ENCODE data around the gene PRADC1.
"Not testable (repeated sequence)": the region's sequence is repeated elsewhere in the genome, so short reads cannot be mapped to it uniquely, and the experiment has no call there.

Gene PRADC1

DNA sequence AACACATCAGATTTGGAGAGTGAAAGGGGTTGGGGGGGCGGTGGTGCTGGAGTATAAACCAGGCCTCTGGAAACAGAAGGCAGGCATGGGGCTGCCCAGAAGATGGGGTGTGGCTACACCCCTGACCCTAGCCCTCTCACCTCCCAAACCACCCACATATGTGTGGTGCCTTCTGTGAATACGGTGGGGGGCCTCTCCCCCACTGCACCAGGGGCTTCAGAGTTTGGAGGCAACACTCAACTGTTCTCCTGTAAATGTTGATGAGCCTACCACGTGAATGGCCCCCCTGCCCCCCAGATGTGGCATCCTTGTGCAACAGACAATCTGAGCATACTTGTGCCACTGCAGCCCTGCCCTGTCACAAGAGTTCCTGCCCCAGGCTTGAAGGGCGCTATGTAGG is 31.7 kb upstream of the PRADC1 start:
- H3K27me3 ChIP-seq (replicated peaks; ENCODE audit: control insufficient read depth, insufficient read depth, low read length), result peaks cover 24% of the 10 kb centered on the region
- no peaks in the 10 kb centered on the region for H3K4me1 ChIP-seq (ENCODE audit: control insufficient read depth, insufficient read depth, low read length)
- H3K9me3 ChIP-seq (ENCODE audit: control insufficient read depth, low read length), result no peaks in the 10 kb centered on the region
- no peak for DNase-seq (ENCODE audit: low read depth)
- H3K9ac ChIP-seq (ENCODE audit: low read length), result no peak overlapping the region
- H3K36me3 ChIP-seq (ENCODE audit: control insufficient read depth, insufficient read depth, low read length, severe bottlenecking), result no peaks in the 10 kb centered on the region
- no peak overlapping the region for H3K4me3 ChIP-seq (ENCODE audit: low read length)

DNA sequence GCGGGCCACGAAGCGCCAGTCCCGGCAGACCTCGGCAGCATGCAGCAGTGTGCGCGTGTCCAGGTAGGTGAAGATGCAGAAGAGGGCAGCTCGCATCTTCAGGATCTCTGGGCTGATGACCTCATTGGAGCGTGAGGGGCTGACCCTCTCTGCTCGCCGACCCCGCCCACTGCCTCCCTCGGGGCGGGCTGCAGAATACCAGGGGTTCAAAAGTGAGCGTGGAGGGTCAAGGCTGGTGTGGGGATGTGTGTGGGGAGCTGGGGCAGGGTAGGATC is 31.2 kb upstream of the PRADC1 start:
- H3K4me3 ChIP-seq (ENCODE audit: low read length), result no peak overlapping the region
- no peaks in the 10 kb centered on the region for H3K9me3 ChIP-seq (ENCODE audit: control insufficient read depth, low read length)
- H3K36me3 ChIP-seq (ENCODE audit: control insufficient read depth, insufficient read depth, low read length, severe bottlenecking), result no peaks in the 10 kb centered on the region
- DNase-seq (ENCODE audit: low read depth), result no peak
- H3K4me1 ChIP-seq (ENCODE audit: control insufficient read depth, insufficient read depth, low read length), result no peaks in the 10 kb centered on the region
- no peak overlapping the region for H3K9ac ChIP-seq (ENCODE audit: low read length)
- peaks cover 22% of the 10 kb centered on the region for H3K27me3 ChIP-seq (replicated peaks; ENCODE audit: control insufficient read depth, insufficient read depth, low read length)

DNA sequence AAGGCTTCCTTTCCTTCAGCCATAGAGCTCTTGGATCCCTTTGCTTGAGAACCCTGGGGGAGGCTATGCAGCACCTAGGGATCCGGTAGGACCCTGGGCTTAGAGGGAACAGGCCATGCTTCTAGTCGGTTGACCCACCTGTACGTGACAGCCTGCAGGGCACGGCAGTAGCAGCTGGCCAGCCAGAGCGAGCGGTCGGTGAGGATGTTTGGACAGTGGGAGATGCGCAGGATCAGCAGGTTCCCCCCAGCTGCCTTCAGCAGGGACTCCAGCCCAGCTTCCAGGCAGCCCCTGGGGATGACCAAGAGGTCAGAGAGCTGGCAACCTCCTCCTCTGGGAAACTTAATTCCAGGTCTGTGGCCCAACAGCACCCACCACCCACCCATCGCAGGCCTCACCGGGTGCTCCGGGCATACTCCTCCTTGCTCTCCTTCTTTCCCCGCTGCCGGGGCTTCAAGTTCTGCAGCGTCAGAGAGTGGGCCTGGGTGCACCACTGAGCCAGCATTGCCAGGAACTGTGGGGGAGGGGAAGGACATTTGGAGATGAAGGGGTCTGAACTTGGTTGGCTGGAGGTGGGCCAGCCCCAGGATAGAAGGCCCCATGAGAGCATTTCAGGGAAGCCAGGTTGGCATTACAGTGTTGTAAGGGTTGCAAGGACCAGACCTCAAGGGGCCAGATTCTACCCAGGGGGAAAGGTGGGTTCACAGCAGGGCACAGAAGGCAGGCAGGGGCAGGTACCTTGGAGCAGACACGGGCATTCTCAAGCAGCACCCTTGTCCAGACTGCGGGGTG is 30.7 kb upstream of the PRADC1 start:
- Histone ChIP-seq H3K4me1 (ENCODE audit: control insufficient read depth, insufficient read depth, low read length) (no peaks in the 10 kb centered on the region), H3K36me3 (ENCODE audit: control insufficient read depth, insufficient read depth, low read length, severe bottlenecking) (no peaks in the 10 kb centered on the region), H3K4me3 (ENCODE audit: low read length) (no peak overlapping the region), H3K9me3 (ENCODE audit: control insufficient read depth, low read length) (no peaks in the 10 kb centered on the region), H3K9ac (ENCODE audit: low read length) (no peak overlapping the region), H3K27me3 (replicated peaks; ENCODE audit: control insufficient read depth, insufficient read depth, low read length) (peaks cover 21% of the 10 kb centered on the region)
- DNase-seq (ENCODE audit: low read depth), result no peak

DNA sequence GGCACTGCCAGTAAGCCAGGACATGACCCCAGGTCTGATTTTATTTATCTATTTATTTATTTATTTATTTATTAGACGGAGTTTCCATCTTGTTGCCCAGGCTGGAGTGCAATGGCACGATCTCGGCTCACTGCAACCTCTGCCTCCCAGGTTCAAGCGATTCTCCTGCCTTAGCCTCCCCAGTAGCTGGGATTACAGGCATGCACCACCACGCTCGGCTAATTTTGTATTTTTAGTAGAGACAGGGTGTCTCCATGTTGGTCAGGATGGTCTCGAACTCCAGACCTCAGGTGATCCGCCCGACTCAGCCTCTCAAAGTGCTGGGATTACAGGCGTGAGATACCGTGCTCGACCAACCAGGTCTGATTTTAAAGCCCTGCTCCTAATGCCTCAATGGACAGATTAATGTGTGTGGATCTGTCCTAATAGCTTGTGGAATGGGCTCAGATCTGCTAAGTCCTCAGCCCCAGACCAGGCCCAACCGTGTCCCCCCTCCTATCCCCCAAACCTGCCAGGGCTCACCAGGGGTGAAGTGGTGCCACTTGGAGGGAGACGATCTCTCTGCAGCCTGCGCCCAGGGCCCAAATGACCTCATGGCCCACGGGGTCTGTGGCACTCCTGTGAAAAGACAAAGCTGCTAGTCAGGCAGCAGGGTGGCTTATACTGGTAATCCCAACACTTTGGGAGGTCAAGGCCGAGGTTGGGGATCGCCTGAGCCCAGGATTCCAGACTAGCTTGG is 29.8 kb upstream of the PRADC1 start:
- not testable (repeated sequence) for H3K36me3 ChIP-seq (ENCODE audit: control insufficient read depth, insufficient read depth, low read length, severe bottlenecking); H3K4me1 ChIP-seq (ENCODE audit: control insufficient read depth, insufficient read depth, low read length); H3K4me3 ChIP-seq (ENCODE audit: low read length); H3K9ac ChIP-seq (ENCODE audit: low read length); DNase-seq (ENCODE audit: low read depth); H3K9me3 ChIP-seq (ENCODE audit: control insufficient read depth, low read length)
- H3K27me3 ChIP-seq (replicated peaks; ENCODE audit: control insufficient read depth, insufficient read depth, low read length), result peaks cover 13% of the 10 kb centered on the region

DNA sequence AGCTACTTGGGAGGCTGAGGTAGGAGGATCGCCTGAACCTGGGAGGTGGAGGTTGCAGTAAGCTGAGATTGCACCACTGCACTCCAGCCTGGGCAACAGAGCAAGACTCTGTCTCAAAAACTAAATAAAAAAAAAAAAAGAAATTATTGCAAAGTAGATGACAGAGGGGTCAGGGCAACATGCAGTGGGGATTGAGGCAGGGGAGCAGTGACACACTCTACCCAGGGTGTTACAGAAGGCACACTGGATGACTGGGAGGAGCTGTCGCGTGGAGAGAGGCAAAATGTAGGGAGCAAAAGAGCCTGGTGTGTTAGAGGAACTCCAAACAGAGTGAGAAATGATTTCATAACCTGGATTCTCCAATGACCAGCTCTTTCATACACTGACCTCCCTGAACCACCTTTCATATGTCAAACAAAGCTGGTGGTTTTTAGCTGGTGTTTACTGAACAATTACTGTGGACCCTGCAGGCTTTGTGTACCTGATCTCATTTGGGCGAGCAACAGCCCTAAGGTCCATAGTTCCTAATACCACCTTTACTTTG is 29.1 kb upstream of the PRADC1 start:
- no peak overlapping the region for H3K9ac ChIP-seq (ENCODE audit: low read length)
- H3K36me3 ChIP-seq (ENCODE audit: control insufficient read depth, insufficient read depth, low read length, severe bottlenecking), result no peaks in the 10 kb centered on the region
- no peak for DNase-seq (ENCODE audit: low read depth)
- H3K9me3 ChIP-seq (ENCODE audit: control insufficient read depth, low read length), result no peaks in the 10 kb centered on the region
- H3K4me3 ChIP-seq (ENCODE audit: low read length), result no peak overlapping the region
- H3K4me1 ChIP-seq (ENCODE audit: control insufficient read depth, insufficient read depth, low read length), result no peaks in the 10 kb centered on the region
- H3K27me3 ChIP-seq (replicated peaks; ENCODE audit: control insufficient read depth, insufficient read depth, low read length), result peaks cover 6% of the 10 kb centered on the region

DNA sequence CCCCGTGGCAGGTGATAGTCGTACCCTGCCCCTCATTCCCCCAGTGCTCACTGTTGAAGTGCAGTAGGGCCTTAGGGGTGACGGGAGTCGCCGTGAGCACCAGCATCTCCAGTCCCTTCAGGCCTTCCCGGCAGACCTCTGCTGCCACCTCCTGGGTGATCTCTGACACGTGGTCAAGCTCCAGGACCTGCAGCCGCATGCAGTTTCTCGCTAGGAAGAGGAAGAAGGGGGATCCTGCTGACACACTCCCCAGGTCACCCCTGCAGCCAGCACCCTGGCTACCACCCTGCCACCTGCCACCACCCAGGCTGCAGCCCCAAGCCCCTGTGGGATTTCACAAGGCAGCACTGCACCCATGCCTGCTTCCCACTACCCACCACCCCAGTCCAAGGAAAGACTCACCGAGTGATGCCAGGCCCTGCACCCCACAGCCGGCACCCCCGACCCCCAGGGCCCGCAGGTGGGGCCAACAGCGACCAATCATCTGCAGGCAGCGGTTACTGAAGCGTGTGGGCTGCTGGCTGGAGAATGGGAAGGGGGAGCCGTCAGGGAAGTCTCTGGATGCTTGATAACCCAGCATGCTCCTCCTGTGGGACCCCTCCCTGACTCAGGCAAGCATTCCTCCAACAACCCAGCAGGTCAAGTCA is 27.4 kb upstream of the PRADC1 start:
- Histone ChIP-seq H3K4me1 (ENCODE audit: control insufficient read depth, insufficient read depth, low read length) (no peaks in the 10 kb centered on the region), H3K36me3 (ENCODE audit: control insufficient read depth, insufficient read depth, low read length, severe bottlenecking) (no peaks in the 10 kb centered on the region), H3K9me3 (ENCODE audit: control insufficient read depth, low read length) (no peaks in the 10 kb centered on the region), H3K27me3 (replicated peaks; ENCODE audit: control insufficient read depth, insufficient read depth, low read length) (no peaks in the 10 kb centered on the region), H3K4me3 (ENCODE audit: low read length) (no peak overlapping the region), H3K9ac (ENCODE audit: low read length) (no peak overlapping the region)
- DNase-seq (ENCODE audit: low read depth), result peak; percentile 48

DNA sequence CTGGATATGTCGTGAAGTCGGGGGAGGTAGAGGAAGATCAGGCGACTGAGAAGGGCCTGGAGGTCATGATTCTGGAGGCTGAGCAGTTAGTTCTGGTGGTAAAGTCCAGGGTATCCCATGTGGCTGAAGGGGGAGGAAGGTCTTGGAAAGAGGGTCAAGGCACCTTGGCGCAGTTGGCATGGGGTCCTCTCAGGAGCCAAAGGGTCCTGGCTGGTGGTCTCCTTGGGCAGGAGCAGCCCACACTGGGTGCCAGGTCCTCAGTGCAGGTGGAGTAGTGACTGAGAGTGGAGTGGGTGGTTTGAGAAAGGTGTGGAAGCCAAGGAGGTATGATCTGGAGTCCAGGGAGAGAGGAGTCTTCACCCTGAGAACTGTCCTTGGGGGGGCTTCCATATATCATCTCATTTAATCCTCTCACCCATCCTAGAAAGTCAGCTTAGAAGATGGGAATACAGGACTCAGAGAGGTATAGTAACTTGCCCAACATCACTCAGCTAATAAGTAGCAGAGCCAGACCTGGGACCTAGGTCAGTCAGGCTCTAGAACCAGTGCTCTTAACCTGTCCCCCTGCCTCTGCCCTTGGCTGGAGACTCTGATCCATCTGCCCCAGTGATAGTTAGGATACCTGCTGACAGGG is 26.8 kb upstream of the PRADC1 start:
- no peak overlapping the region for H3K4me3 ChIP-seq (ENCODE audit: low read length)

DNA sequence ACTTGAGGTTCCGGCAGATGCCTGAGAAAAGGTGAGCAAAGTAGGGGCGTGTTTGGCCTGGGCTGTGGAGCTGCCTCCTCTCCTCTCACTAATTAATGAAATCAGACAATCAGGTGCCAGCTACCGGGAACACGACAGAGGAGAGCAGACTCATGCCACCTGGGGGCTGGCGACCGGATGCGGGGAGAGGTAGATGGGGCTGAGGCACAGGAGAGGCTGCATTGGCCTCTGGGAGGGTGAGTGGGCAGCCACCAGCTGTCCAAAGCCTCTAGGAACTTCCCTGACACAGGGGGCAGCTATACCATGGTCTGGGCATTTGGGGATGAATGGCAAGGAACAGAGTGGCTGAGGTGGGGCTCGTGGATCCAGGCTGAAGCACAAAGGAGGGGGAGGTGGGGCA is 26.2 kb upstream of the PRADC1 start:
- no peaks in the 10 kb centered on the region for H3K9me3 ChIP-seq (ENCODE audit: control insufficient read depth, low read length)
- H3K27me3 ChIP-seq (replicated peaks; ENCODE audit: control insufficient read depth, insufficient read depth, low read length), result no peaks in the 10 kb centered on the region
- no peak for DNase-seq (ENCODE audit: low read depth)
- no peak overlapping the region for H3K4me3 ChIP-seq (ENCODE audit: low read length)
- peaks cover 6% of the 10 kb centered on the region for H3K36me3 ChIP-seq (ENCODE audit: control insufficient read depth, insufficient read depth, low read length, severe bottlenecking)
- no peak overlapping the region for H3K9ac ChIP-seq (ENCODE audit: low read length)
- peaks cover 3% of the 10 kb centered on the region for H3K4me1 ChIP-seq (ENCODE audit: control insufficient read depth, insufficient read depth, low read length)

More for the DNA sequence above, 26.8 kb upstream of the PRADC1 start:
- Histone ChIP-seq H3K36me3 (ENCODE audit: control insufficient read depth, insufficient read depth, low read length, severe bottlenecking) (peaks cover under 1% of the 10 kb centered on the region), H3K9ac (ENCODE audit: low read length) (no peak overlapping the region), H3K4me1 (ENCODE audit: control insufficient read depth, insufficient read depth, low read length) (peaks cover 2% of the 10 kb centered on the region), H3K9me3 (ENCODE audit: control insufficient read depth, low read length) (no peaks in the 10 kb centered on the region), H3K27me3 (replicated peaks; ENCODE audit: control insufficient read depth, insufficient read depth, low read length) (no peaks in the 10 kb centered on the region)
- DNase-seq (ENCODE audit: low read depth), result no peak

DNA sequence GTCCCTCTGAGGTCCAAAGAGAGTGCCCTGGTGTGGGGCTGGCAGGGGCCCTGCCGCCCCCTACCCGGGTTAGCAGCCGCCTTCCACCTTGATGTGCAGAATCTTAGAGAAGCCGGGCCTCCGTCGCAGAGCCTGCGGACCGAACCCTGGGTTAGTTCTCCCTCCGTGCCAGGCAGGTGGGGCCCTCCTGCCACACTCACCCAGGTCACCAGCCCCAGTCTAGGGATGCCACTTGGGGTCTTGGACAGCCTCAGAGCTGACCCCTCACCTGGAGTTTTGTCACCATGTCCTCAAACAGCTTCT is 25.8 kb upstream of the PRADC1 start:
- H3K9me3 ChIP-seq (ENCODE audit: control insufficient read depth, low read length), result no peaks in the 10 kb centered on the region
- no peak for DNase-seq (ENCODE audit: low read depth)
- no peak overlapping the region for H3K9ac ChIP-seq (ENCODE audit: low read length)
- no peaks in the 10 kb centered on the region for H3K27me3 ChIP-seq (replicated peaks; ENCODE audit: control insufficient read depth, insufficient read depth, low read length)
- H3K4me3 ChIP-seq (ENCODE audit: low read length), result no peak overlapping the region
- H3K36me3 ChIP-seq (ENCODE audit: control insufficient read depth, insufficient read depth, low read length, severe bottlenecking), result peaks cover 10% of the 10 kb centered on the region
- peaks cover 3% of the 10 kb centered on the region for H3K4me1 ChIP-seq (ENCODE audit: control insufficient read depth, insufficient read depth, low read length)

DNA sequence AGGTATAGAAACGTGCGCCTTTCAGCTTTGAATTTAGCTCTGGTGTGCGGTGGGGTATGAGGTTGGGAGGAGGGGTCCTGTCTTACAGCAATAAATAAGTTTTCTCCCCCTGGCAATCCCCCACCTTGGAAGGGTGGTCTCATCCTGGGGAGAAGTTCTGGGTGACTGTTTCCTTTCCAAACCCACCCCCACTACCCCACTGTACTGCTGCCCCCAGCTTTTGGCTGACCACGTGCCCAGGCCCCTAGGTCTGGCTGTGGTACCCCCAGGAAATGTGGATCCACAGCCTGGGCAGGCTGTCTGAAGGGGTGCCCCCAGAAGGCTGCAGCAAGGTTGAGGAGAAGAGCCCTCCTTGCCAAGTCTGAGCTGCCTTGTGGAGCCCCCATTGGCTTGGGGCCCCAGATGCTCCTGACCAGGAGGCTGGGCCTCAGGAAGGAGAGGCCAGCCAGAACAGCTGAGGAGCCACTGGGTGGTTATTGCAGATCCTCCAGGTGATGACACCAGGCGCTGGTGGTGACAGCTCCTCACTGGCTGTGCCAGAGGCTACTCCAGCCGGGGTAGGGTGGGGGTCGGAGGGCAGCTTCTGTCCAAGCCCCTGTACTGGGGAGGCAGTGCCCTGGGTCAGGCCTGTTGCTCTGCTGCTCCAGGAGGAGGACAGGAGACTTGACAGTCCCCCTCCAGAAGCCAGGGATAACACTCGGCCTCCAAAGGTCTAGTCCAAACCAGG is 25.3 kb upstream of the PRADC1 start:
- Histone ChIP-seq H3K36me3 (ENCODE audit: control insufficient read depth, insufficient read depth, low read length, severe bottlenecking) (peaks cover 16% of the 10 kb centered on the region), H3K4me1 (ENCODE audit: control insufficient read depth, insufficient read depth, low read length) (peaks cover 3% of the 10 kb centered on the region), H3K27me3 (replicated peaks; ENCODE audit: control insufficient read depth, insufficient read depth, low read length) (no peaks in the 10 kb centered on the region), H3K9ac (ENCODE audit: low read length) (no peak overlapping the region), H3K9me3 (ENCODE audit: control insufficient read depth, low read length) (no peaks in the 10 kb centered on the region), H3K4me3 (ENCODE audit: low read length) (no peak overlapping the region)
- DNase-seq (ENCODE audit: low read depth), result no peak

Measured in adipocyte (in vitro differentiated cells).